ENCODE measurements around the gene SYCP3.

- TF ChIP-seq POLR2A (IDR thresholded peaks at IDR 0.05), result no peak
- no peak for TF ChIP-seq CTCF (IDR thresholded peaks at IDR 0.05)
- TF ChIP-seq POLR2AphosphoS5 (IDR thresholded peaks at IDR 0.05), result no peak
Measured at GRCh38 chr12:101720118-101720517, 19.1 kb downstream of the SYCP3 start.
